Stimulated activated CD4-positive, alpha-beta T cell treated with anti-CD3 and anti-CD28 coated beads, Interleukin-15, amount 100 ng/mL, for 1 hour (primary cell): ENCODE data around the gene LPIN2.
"Not testable (repeated sequence)": the region's sequence is repeated elsewhere in the genome, so short reads cannot be mapped to it uniquely, and the experiment has no call there.

Source experiments
- DNase-seq, 2 donors: peaks; one replicate each; pipeline ENCODE4 v3.0.0-alpha.2; 2020; ENCODE audit warnings: low read depth in 1 of 2, low spot score in 1 of 2

The LPIN2 gene

DNA sequence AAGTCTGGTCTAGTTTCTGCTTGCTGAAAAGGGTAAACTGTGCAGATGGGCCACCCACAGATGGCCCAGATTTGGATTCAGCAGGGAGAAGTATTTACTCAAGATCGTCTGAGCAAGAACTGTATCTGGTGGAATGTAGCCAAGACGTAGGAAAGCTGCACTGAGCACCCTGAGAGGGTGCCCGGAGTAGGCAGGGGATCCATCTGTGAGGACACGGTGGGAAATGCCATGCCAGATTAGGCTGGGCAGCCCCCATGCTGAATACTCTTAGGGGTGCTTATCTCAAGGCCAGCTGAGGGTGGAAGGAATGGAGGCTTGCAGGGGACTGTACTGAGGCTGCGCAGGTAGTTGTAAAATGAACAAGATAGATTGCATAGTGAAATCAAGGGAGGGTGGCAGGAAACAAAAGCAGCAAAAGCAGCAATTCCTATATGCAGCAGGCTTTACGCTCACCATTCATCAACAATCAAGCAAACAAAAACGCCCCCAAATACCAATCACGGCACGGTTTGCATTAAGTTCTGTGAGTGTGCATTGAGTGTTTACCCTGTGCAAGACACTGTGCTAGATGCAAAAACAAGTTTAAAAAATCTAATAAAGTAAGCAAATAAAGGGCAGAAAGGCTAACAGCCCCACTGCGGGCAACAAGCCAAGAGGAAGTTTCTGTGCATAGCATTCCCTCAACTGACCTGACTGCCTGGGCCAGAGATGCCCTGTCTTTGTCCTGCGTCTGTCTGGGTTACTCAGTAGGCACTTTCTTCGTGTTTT, 32.2 kb upstream of the LPIN2 start:
- no peak for DNase-seq

DNA sequence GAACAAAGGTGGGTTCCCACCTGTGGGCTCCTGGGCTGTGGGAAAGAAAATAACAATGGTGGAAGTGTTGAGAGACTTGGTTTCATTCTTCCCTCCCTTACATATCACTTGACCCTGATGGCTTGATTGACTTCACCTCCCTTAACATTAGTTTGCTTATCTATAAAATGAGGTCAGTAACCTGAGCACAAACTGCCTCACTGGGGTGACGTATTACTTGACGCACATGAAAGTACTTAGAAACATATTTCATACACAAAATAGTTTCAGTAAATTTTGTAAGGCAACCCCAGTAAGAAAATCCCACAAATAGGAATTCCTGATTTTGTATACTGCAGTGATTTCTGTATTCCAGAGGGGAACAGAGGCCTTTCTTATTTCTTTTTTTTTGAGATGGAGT, 29.4 kb upstream of the LPIN2 start:
- no peak for DNase-seq

DNA sequence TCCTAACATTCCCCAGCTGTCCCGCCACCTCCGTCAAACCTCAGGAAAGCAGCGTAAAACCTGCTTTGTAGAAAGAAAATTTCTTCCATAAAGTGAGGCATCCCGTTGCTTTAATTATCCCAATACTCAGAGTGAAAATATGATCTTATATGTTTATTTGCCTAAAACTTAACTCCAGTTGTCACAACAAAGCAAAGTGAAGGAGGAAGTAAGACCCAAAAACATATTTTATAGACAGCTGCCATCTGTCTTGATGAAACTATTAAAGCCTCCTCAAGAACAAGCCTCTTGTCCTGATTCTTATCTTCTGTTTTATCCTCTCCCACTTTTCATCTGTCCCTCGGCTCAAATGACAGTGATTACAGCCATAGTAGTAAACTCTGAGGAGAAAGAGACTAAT, 28.9 kb upstream of the LPIN2 start:
- DNase-seq, result no peak

GRCh38 chr18:3040881-3041280, 27.9 kb upstream of the LPIN2 start:
- no peak for DNase-seq

- no peak for DNase-seq
These were observed 27.2 kb upstream of the LPIN2 start for GRCh38 chr18:3040173-3040572.

- no peak for DNase-seq
These were observed 24.5 kb upstream of the LPIN2 start for GRCh38 chr18:3037423-3037915.

DNA sequence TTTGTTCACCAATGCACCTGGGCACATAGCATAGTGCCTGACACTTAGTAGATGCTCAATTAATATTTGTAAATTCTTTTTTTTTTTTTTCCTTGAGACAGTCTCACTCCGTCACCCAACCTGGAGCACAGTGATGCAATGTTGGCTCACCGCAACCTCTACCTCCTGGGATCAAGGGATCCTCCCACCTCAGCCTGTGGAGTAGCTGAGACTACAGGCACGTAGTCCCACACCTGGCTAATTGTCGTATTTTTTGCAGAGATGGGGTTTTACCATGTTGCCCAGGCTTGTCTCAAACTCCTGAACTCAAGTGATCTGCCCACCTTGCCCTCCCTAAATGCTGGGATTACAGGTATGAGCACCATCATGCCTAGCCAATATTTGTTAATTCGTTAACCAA, 23.2 kb upstream of the LPIN2 start:
- DNase-seq, result no peak

- DNase-seq, result no peak
These were observed 22.7 kb upstream of the LPIN2 start for GRCh38 chr18:3035635-3036034.

- DNase-seq, result no peak
These were observed 19.8 kb upstream of the LPIN2 start for GRCh38 chr18:3032721-3033120.

GRCh38 chr18:3029215-3029952, 16.4 kb upstream of the LPIN2 start:
- DNase-seq, result no peak

DNA sequence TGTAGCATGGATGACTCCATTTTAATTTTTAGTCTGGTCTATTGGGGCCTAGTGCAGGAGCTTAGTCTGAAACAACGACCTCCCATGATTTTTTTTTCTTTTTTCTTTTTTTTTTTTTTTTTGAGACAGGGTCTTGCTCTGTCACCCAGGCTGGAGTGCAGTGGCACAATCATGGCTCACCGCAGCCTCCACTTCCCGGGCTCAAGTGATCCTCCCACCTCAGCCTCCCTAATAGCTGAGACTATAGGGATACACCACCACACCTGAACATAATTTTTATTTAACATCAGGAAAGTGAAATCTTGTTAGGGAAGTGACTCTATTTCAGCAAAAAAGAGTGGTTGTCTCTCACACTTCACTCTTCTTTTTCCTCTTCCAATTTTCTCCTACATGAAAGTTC, 15.2 kb upstream of the LPIN2 start:
- DNase-seq, result not testable (repeated sequence)

GRCh38 chr18:3027370-3027891, 14.5 kb upstream of the LPIN2 start:
- DNase-seq, result no peak

- DNase-seq, result no peak
These were observed 12.6 kb upstream of the LPIN2 start for GRCh38 chr18:3025544-3025943.

- DNase-seq, result not testable (repeated sequence)
These were observed 10.7 kb upstream of the LPIN2 start for GRCh38 chr18:3023603-3024002.

GRCh38 chr18:3016585-3017297, 3.8 kb upstream of the LPIN2 start:
- no peak for DNase-seq

DNA sequence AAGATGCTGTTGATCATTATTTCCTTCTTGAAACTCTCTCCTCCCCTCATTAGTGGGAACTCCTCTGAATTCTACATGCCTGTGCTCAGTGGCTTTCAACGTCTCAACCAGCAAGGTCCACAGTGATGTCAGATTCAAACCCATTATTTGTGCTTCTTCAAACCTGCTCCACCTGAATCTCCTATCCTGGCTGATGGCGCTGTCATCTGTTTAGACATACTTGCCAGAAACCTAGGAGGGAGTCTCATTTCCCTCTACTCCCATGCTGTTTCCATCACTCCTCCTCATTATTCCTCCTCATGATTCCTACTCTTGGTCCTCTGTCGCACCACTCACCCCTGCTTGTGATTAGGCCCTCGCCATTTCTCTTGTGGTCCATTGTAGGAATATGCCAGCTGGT, 2.9 kb upstream of the LPIN2 start:
- no peak for DNase-seq

- DNase-seq, result no peak
These were observed 2.3 kb upstream of the LPIN2 start for GRCh38 chr18:3015204-3015592.

DNA sequence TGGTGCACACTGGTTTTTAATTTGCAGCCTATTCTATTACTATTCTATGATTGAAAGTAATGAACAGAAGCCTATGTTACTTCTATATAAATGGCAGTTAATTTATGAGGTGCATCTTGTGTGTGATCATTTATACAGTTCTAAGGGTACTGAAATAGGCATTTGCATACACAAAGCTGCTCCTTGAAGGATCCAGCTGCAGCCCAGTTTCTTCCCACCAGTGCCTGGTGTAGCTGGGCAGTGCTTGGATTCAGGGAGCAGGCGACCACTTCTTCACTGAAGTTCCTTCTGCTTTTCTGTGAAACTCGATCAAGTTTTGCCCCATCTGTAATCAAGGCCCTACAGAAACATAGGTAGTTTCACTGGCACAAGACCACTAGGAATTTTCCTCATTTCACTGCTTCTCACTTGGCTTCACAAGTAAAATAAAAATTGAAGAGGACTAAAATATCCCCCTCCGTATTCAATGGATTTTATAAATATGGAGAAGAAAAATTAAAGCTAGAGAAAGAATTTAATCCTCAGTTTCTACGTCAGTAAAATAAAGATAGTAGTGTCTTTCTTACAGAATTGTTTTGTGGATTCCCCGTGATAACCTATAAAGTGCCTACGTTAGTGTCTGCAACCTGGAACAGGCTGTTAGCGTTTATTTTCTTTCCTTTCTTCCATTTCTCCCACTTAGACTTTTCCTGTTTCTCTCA, 1.7 kb upstream of the LPIN2 start:
- DNase-seq, result no peak

DNA sequence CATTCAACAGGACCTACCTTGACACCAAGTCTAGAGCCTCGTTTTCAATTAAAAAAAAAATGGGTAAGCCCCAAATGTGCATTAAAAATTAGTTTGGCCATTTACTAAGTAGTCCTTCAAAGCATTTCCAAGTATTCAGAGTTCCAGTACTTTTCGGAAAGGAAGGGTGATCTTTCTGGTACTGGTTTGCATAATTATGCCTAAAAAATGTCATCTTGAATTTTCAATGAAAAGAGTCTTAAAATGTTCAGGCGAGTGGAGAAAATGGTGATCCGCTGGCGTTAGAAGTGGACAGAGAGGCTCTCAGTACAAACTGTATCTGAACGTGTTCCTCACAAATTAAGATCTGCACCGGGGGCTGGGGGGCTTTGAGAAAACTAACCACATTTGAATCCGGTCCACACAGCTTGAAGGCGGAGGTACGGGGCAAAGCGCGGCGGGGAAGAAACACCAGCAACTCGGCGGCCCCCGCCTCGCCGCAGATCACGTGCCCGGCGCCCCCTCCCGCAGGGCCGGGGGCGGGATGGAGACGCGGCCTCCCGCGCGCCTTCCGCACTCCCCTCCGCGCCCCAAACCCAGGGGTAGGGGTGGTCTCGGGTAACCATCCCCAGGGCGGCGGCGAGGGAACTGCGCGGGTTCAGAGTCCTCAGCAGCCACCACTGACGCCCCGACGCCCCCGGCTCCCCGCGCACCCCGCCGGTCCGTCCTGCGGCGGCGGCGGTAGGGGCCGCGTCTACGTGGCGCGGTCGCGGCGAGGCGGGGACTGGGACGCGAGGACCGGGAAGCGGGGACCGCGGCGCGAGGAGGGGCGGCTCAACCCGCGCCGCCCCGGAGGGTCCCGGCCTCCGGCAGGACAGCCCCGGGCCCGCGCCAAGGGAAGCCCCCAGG, 564 bp downstream of the LPIN2 start:
- peak in 1 of 2 donors; percentile 31 for DNase-seq

- no peak for DNase-seq
These were observed 2.9 kb downstream of the LPIN2 start for GRCh38 chr18:3010086-3010485.
